HS-27A (cell line): Measurements from ENCODE around the gene PPIA.
"Not testable (repeated sequence)": the region's sequence is repeated elsewhere in the genome, so short reads cannot be mapped to it uniquely, and the experiment has no call there.

Source experiments
- DNase-seq: peaks from one replicate; pipeline ENCODE4 v3.0.0-alpha.2; 2012; ENCODE audit warnings: low read depth, missing footprints

The PPIA gene

GRCh38 chr7:44764081-44764480 is 32.4 kb upstream of the PPIA start:
- DNase-seq, result no peak

GRCh38 chr7:44764665-44765578 is 31.6 kb upstream of the PPIA start:
- DNase-seq, result no peak

- DNase-seq, result no peak
Observed at GRCh38 chr7:44765579-44766415, 30.7 kb upstream of the PPIA start.

- no peak for DNase-seq
Observed at GRCh38 chr7:44766416-44766801, 30.1 kb upstream of the PPIA start.

GRCh38 chr7:44767134-44767911 is 29.2 kb upstream of the PPIA start:
- DNase-seq, result no peak

- DNase-seq, result no peak
Observed at GRCh38 chr7:44767912-44768627, 28.4 kb upstream of the PPIA start.

GRCh38 chr7:44768628-44769371 is 27.7 kb upstream of the PPIA start:
- DNase-seq, result no peak

- DNase-seq, result no peak
Observed at GRCh38 chr7:44769376-44769775, 27.1 kb upstream of the PPIA start.

- DNase-seq, result no peak
Observed at GRCh38 chr7:44769776-44770294, 26.6 kb upstream of the PPIA start.

- DNase-seq, result no peak
Observed at GRCh38 chr7:44771358-44771757, 25.1 kb upstream of the PPIA start.

- DNase-seq, result no peak
Observed at GRCh38 chr7:44772440-44772839, 24.0 kb upstream of the PPIA start.

- no peak for DNase-seq
Observed at GRCh38 chr7:44772867-44773266, 23.6 kb upstream of the PPIA start.

GRCh38 chr7:44774486-44774885 is 22.0 kb upstream of the PPIA start:
- DNase-seq, result not testable (repeated sequence)

GRCh38 chr7:44775383-44776107 is 20.9 kb upstream of the PPIA start:
- DNase-seq, result no peak

GRCh38 chr7:44776211-44776610 is 20.3 kb upstream of the PPIA start:
- no peak for DNase-seq

GRCh38 chr7:44782460-44782859 is 14.0 kb upstream of the PPIA start:
- no peak for DNase-seq

GRCh38 chr7:44783407-44783806 is 13.1 kb upstream of the PPIA start:
- no peak for DNase-seq

GRCh38 chr7:44784364-44784763 is 12.1 kb upstream of the PPIA start:
- DNase-seq, result no peak

GRCh38 chr7:44785218-44785617 is 11.3 kb upstream of the PPIA start:
- not testable (repeated sequence) for DNase-seq

GRCh38 chr7:44787041-44787440 is 9.4 kb upstream of the PPIA start:
- no peak for DNase-seq
